ENCODE data around the gene PLCH1. TPM values are rescaled to one million over a fixed set of nuclear protein-coding genes. Genes with fewer than 3 reads are reported as not detected.

PLCH1 gene
- total and polyA plus RNA-seq, 3 donors from 2014 or later, result 23.2 to 32.1 (median 29.3) TPM

GRCh38 chr3:155335724-155336354, 409.0 kb downstream of the PLCH1 start:
- intact Hi-C loops (cut with DNase I; ENCODE audit: low total_unique reads), result no loop called here
- Histone ChIP-seq H3K27me3 (no peaks in the 10 kb centered on the region), H3K27ac (no peak overlapping the region), H3K4me1 (no peaks in the 10 kb centered on the region), H3K36me3 (ENCODE audit: low read depth, missing control alignments) (no peaks in the 10 kb centered on the region), H3K4me3 (no peak overlapping the region), H3K9me3 (no peaks in the 10 kb centered on the region)
- TF ChIP-seq POLR2A (IDR thresholded peaks at IDR 0.05) (no peak), CTCF (IDR thresholded peaks at IDR 0.05) (no peak)
- WGBS, 2 donors, result 88% methylated on average over 3 of the region's 3 CpGs
- DNase-seq, result no peak

GRCh38 chr3:155334914-155335723, 409.8 kb downstream of the PLCH1 start:
- intact Hi-C loops (cut with DNase I; ENCODE audit: low total_unique reads), result no loop called here
- TF ChIP-seq POLR2A (IDR thresholded peaks at IDR 0.05) (no peak), CTCF (IDR thresholded peaks at IDR 0.05) (no peak)
- H3K4me1 ChIP-seq, result no peaks in the 10 kb centered on the region
- H3K4me3 ChIP-seq, result no peak overlapping the region
- 48 to 55% methylated on average over 6 of the region's 6 CpGs for WGBS, 2 donors
- no peak overlapping the region for H3K27ac ChIP-seq
- H3K27me3 ChIP-seq, result no peaks in the 10 kb centered on the region
- no peaks in the 10 kb centered on the region for H3K9me3 ChIP-seq
- no peaks in the 10 kb centered on the region for H3K36me3 ChIP-seq (ENCODE audit: low read depth, missing control alignments)
- peak; percentile 76 for DNase-seq

GRCh38 chr3:155334215-155334913, 410.5 kb downstream of the PLCH1 start:
- H3K4me3 ChIP-seq, result no peak overlapping the region
- no peaks in the 10 kb centered on the region for H3K27me3 ChIP-seq
- no peak for DNase-seq
- H3K27ac ChIP-seq, result no peak overlapping the region
- H3K36me3 ChIP-seq (ENCODE audit: low read depth, missing control alignments), result no peaks in the 10 kb centered on the region
- TF ChIP-seq CTCF (IDR thresholded peaks at IDR 0.05) (no peak), POLR2A (IDR thresholded peaks at IDR 0.05) (no peak)
- intact Hi-C loops (cut with DNase I; ENCODE audit: low total_unique reads), result no loop called here
- 60 to 64% methylated on average over 3 of the region's 3 CpGs for WGBS, 2 donors
- no peaks in the 10 kb centered on the region for H3K4me1 ChIP-seq
- H3K9me3 ChIP-seq, result no peaks in the 10 kb centered on the region

GRCh38 chr3:155332716-155333115, 412.2 kb downstream of the PLCH1 start:
- 74 to 83% methylated on average over 4 of the region's 4 CpGs for WGBS, 2 donors
- Histone ChIP-seq H3K36me3 (ENCODE audit: low read depth, missing control alignments) (no peaks in the 10 kb centered on the region), H3K9me3 (no peaks in the 10 kb centered on the region), H3K4me3 (no peak overlapping the region), H3K27ac (no peak overlapping the region), H3K4me1 (no peaks in the 10 kb centered on the region), H3K27me3 (no peaks in the 10 kb centered on the region)
- intact Hi-C loops (cut with DNase I; ENCODE audit: low total_unique reads), result no loop called here
- DNase-seq, result no peak
- TF ChIP-seq CTCF (IDR thresholded peaks at IDR 0.05) (no peak), POLR2A (IDR thresholded peaks at IDR 0.05) (no peak)
